Stimulated activated CD4-positive, alpha-beta T cell treated with anti-CD3 and anti-CD28 coated beads, Interleukin-15, amount 100 ng/mL, for 24 hours (primary cell): ENCODE measurements around the gene EPGN.

Source experiments
- DNase-seq: peaks from one replicate; pipeline ENCODE4 v3.0.0-alpha.2; 2020

Gene EPGN

GRCh38 chr4:74344031-74344430 lies 35.8 kb downstream of the EPGN start:
- no peak for DNase-seq

- DNase-seq, result no peak
These were observed 45.6 kb downstream of the EPGN start for GRCh38 chr4:74353858-74354257.

- no peak for DNase-seq
These were observed 49.7 kb downstream of the EPGN start for GRCh38 chr4:74357965-74358364.

- DNase-seq, result no peak
These were observed 53.4 kb downstream of the EPGN start for GRCh38 chr4:74361671-74362070.

GRCh38 chr4:74362347-74362746 lies 54.1 kb downstream of the EPGN start:
- no peak for DNase-seq

- DNase-seq, result no peak
These were observed 56.0 kb downstream of the EPGN start for GRCh38 chr4:74364256-74364651.

- peak; percentile 35 for DNase-seq
These were observed 56.6 kb downstream of the EPGN start, which contains the start of gene EREG for GRCh38 chr4:74364652-74365491. EREG (plus strand) TSS chr4:74365145; CDS start chr4:74365309, 164 bp downstream.

GRCh38 chr4:74365761-74366160 lies 57.5 kb downstream of the EPGN start:
- DNase-seq, result peak; percentile 1
